Lower leg skin (tissue), 3 donors: Measurements from ENCODE around the gene FNDC3B.

Experiments used
- POLR2A ChIP-seq, 2 donors: fragments of 450-650 bp; IDR thresholded peaks; one replicate each; pipeline ENCODE4 v1.6.1; 2016 to 2017; ENCODE audit warnings: antibody characterized with exemption in 2 of 2, mild to moderate bottlenecking in 1 of 2, moderate library complexity in 1 of 2
- TF ChIP-seq, protein P1 (sequence below), 3 donors: fragments of 450-650 bp; IDR thresholded peaks; one replicate each; pipeline ENCODE4 v1.5.1; 2016; ENCODE audit warnings: antibody characterized with exemption in 3 of 3, mild to moderate bottlenecking in 3 of 3, moderate library complexity in 2 of 3

DNA sequence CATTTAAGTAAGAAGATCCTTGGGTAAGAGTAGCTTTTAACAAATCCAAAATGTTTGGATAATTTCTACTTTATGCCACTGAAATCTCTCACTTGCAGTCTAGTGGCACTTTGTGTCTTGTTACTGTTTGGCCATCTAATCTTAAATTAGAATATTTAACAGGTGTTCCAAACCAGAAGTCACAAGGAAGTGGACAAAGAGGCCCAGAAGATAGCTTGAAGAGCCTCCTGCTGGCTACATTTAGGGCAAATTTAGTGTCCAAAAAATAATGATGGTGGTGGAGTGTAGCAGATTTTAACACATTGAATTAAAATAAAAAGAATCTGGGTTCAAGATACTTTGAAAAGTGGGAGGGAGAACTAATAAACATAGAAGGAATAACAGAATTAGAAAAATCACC is 236.7 kb downstream of the FNDC3B start:
- TF ChIP-seq, protein P1, sequence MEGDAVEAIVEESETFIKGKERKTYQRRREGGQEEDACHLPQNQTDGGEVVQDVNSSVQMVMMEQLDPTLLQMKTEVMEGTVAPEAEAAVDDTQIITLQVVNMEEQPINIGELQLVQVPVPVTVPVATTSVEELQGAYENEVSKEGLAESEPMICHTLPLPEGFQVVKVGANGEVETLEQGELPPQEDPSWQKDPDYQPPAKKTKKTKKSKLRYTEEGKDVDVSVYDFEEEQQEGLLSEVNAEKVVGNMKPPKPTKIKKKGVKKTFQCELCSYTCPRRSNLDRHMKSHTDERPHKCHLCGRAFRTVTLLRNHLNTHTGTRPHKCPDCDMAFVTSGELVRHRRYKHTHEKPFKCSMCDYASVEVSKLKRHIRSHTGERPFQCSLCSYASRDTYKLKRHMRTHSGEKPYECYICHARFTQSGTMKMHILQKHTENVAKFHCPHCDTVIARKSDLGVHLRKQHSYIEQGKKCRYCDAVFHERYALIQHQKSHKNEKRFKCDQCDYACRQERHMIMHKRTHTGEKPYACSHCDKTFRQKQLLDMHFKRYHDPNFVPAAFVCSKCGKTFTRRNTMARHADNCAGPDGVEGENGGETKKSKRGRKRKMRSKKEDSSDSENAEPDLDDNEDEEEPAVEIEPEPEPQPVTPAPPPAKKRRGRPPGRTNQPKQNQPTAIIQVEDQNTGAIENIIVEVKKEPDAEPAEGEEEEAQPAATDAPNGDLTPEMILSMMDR (IDR thresholded peaks at IDR 0.05) = no peak
- TF ChIP-seq POLR2A (IDR thresholded peaks at IDR 0.05) = no peak
